ENCODE measurements around the gene CCDC92. TPM values are rescaled to one million over a fixed set of nuclear protein-coding genes. Genes with fewer than 3 reads are reported as not detected.

CCDC92 gene
- polyA plus RNA-seq, 1 experiment: 35.9 TPM

DNA sequence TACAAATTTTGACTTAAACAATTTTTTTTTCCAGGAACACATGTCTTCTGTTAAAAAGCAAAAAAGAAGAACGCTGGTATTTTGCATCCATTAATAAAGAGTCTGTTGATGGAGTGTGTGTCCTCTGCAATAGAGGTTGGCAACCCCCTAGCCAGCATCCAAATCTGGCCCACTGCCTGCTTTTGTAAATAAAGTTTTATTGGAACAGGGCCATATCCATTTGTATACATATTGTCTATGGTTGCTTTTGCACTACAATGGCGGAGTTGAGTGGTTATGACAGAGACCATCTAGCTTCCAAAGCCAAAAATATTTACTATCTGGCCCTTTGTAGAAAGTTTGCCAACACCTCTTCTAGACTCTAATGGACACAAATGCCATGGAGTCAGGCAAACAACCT, 49.6 kb downstream of the CCDC92 start:
- CTCF ChIA-PET: no interaction called here
- no peak overlapping the region for H3K4me3 ChIP-seq (ENCODE audit: low read depth, low read length)
- TF ChIP-seq, protein P1, sequence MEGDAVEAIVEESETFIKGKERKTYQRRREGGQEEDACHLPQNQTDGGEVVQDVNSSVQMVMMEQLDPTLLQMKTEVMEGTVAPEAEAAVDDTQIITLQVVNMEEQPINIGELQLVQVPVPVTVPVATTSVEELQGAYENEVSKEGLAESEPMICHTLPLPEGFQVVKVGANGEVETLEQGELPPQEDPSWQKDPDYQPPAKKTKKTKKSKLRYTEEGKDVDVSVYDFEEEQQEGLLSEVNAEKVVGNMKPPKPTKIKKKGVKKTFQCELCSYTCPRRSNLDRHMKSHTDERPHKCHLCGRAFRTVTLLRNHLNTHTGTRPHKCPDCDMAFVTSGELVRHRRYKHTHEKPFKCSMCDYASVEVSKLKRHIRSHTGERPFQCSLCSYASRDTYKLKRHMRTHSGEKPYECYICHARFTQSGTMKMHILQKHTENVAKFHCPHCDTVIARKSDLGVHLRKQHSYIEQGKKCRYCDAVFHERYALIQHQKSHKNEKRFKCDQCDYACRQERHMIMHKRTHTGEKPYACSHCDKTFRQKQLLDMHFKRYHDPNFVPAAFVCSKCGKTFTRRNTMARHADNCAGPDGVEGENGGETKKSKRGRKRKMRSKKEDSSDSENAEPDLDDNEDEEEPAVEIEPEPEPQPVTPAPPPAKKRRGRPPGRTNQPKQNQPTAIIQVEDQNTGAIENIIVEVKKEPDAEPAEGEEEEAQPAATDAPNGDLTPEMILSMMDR (IDR thresholded peaks at IDR 0.05; ENCODE audit: insufficient read depth, low read depth, low read length): no peak
- POLR2A ChIA-PET: no interaction called here
- no peaks in the 10 kb centered on the region for H3K36me3 ChIP-seq (ENCODE audit: control insufficient read depth, insufficient read depth, low read length)
- no peaks in the 10 kb centered on the region for H3K27me3 ChIP-seq (ENCODE audit: control insufficient read depth, insufficient read depth, low read length)
- DNase-seq (ENCODE audit: low read depth): no peak

DNA sequence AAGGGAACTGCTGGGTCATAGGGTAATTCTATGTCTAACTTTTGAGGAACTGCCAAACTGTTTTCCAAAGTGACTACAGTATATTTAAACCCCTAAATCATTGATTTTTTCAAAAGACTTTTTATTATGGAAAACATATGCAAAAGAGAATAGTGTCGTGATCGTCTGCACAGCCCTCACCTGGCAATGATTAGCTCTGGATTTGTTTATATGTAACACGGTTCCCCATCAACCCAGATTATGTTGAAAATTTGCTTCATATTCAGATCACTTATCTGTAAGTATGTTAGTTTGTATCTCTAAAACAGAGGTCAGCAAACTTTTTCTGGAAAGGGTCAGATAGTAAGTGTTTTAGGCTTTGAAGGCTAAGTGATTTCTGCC, 52.7 kb downstream of the CCDC92 start:
- CTCF ChIA-PET: no interaction called here
- POLR2A ChIA-PET: no interaction called here

DNA sequence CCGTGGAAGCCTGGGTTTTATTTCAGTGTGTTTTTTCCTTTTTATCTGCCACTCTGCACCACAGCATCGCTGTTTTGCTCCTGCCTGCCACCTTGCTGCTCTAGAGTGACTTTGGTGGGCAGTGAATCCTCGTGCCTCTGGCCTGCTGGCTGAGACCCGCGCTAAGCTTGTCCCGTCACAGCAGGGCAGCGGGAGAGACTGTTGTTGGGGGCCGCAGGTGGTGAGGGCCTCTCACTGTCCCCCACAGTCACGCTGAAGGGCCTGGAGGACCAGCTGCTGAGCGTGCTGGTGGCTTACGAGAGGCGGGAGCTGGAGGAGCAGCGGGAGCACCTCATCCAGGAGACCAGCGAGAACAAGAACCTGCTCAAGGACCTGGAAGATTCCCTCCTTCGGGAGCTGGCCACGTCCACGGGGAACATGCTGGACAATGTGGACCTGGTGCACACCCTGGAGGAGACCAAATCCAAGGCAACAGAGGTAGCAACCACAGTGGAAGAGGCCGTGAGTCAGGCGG, 55.2 kb downstream of the CCDC92 start:
- ChIA-PET POLR2A (no interaction called here), CTCF (no interaction called here)
- Histone ChIP-seq H3K36me3 (ENCODE audit: control insufficient read depth, insufficient read depth, low read length) (no peaks in the 10 kb centered on the region), H3K4me3 (ENCODE audit: low read depth, low read length) (no peak overlapping the region), H3K27me3 (ENCODE audit: control insufficient read depth, insufficient read depth, low read length) (no peaks in the 10 kb centered on the region)
- TF ChIP-seq, protein P1 (IDR thresholded peaks at IDR 0.05; ENCODE audit: insufficient read depth, low read depth, low read length): no peak
- DNase-seq (ENCODE audit: low read depth): no peak

More for the DNA sequence above, 52.7 kb downstream of the CCDC92 start:
- H3K36me3 ChIP-seq (ENCODE audit: control insufficient read depth, insufficient read depth, low read length): no peaks in the 10 kb centered on the region
- no peaks in the 10 kb centered on the region for H3K27me3 ChIP-seq (ENCODE audit: control insufficient read depth, insufficient read depth, low read length)
- TF ChIP-seq, protein P1 (IDR thresholded peaks at IDR 0.05; ENCODE audit: insufficient read depth, low read depth, low read length): no peak
- no peak for DNase-seq (ENCODE audit: low read depth)
- no peak overlapping the region for H3K4me3 ChIP-seq (ENCODE audit: low read depth, low read length)

DNA sequence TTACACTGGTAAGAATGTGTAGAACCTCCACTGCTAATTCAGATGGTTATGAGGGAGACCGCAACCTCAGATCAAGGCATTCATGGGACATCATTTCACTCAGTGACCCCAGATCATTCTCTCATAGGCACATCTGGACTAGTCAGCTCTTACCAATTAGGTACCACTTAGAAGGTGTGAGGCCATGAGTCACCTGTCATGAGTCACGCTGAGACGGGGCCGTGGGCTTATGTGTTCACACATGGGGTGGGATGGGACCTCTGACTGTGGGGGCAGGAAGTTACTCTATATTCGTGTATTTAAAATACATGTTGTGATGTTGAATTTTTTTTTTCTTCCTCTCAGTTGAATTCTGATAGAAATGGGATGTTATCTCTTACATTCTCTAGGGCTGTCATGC, 55.9 kb downstream of the CCDC92 start:
- no peak overlapping the region for H3K4me3 ChIP-seq (ENCODE audit: low read depth, low read length)
- DNase-seq (ENCODE audit: low read depth): no peak
- ChIA-PET POLR2A (no interaction called here), CTCF (interaction anchor here (0.6 to 1.3 kb wide), 3 partner anchors 10 to 34 kb away, joined by 3 to 6 read pairs (median 3); no protein-coding TSS in a partner anchor)
- no peaks in the 10 kb centered on the region for H3K36me3 ChIP-seq (ENCODE audit: control insufficient read depth, insufficient read depth, low read length)
- TF ChIP-seq, protein P1 (IDR thresholded peaks at IDR 0.05; ENCODE audit: insufficient read depth, low read depth, low read length): no peak
- H3K27me3 ChIP-seq (ENCODE audit: control insufficient read depth, insufficient read depth, low read length): no peaks in the 10 kb centered on the region

DNA sequence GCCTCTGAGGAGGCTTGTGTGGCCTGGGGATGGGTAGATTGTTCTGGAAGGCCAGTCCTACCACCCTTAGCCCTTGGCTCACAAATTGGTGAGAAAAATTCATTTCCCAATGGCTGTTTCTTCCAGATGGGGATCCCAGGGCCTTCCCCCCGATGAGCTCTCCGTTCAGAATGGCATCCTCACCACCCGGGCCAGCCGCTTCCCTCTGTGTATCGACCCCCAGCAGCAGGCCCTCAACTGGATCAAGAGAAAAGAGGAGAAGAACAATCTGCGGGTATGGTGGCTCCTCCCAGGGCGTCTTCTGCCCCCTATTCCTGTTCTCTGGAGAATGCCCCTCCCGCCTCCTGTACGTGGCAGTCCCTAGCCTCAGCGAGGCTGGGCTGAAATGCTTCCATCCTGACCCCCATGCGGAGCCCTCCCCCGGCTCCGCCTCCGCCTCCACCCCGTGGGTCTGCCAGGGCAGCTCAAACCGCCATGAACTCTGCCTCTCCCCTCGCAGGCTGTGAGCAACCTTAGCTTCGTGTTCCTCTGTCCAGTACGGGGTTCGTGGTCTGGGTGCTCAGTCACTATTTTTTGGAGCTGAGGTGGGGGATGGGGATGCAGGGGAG, 57.8 kb downstream of the CCDC92 start:
- CTCF ChIA-PET: no interaction called here
- DNase-seq (ENCODE audit: low read depth): no peak
- POLR2A ChIA-PET: no interaction called here
- no peak overlapping the region for H3K4me3 ChIP-seq (ENCODE audit: low read depth, low read length)
- no peaks in the 10 kb centered on the region for H3K27me3 ChIP-seq (ENCODE audit: control insufficient read depth, insufficient read depth, low read length)
- H3K36me3 ChIP-seq (ENCODE audit: control insufficient read depth, insufficient read depth, low read length): no peaks in the 10 kb centered on the region
- TF ChIP-seq, protein P1 (IDR thresholded peaks at IDR 0.05; ENCODE audit: insufficient read depth, low read depth, low read length): no peak

Measured in BJ (cell line).